Gastrocnemius medialis (tissue), 4 donors: ENCODE measurements around the gene NME2. TPM values are rescaled to one million over a fixed set of nuclear protein-coding genes. Genes with fewer than 3 reads are reported as not detected.
"Not testable (repeated sequence)": the region's sequence is repeated elsewhere in the genome, so short reads cannot be mapped to it uniquely, and the experiment has no call there.

Experiments used
- ATAC-seq, 2 donors: fragments of 150-250 bp; one replicate each; pipeline ENCODE4 v1.9.1; 2016
- DNase-seq, 2 donors: peaks; one replicate each; pipeline ENCODE4 v3.0.0-alpha.2; 2019
- H3K27ac ChIP-seq, 4 donors: fragments of 200-600 bp; sonication (generic); 1 replicate in 1 of 4; 2 replicates in 3 of 4; pipeline ENCODE4 v1.5.1; 2016 to 2018; ENCODE audit warnings: mild to moderate bottlenecking in 2 of 4, moderate library complexity in 1 of 4
- H3K27me3 ChIP-seq, 3 donors: fragments of 200-600 bp; sonication (generic) in 2 of 3; 1 replicate in 1 of 3; 2 replicates in 2 of 3; pipeline versions ENCODE4 v1.5.1 to v1.6.0; 2016 to 2019; ENCODE audit warnings: mild to moderate bottlenecking in 1 of 3, moderate library complexity in 1 of 3
- H3K36me3 ChIP-seq, 2 donors: fragments of 200-600 bp; sonication (generic) in 1 of 2; one replicate each; pipeline ENCODE4 v1.5.1; 2017 to 2018
- H3K4me1 ChIP-seq, 2 donors: fragments of 200-600 bp; sonication (generic) in 1 of 2; one replicate each; pipeline ENCODE4 v1.5.1; 2016 to 2017; ENCODE audit warnings: mild to moderate bottlenecking in 2 of 2
- H3K4me3 ChIP-seq, 4 donors: fragments of 200-600 bp; sonication (generic) in 3 of 4; 1 replicate in 1 of 4; 2 replicates in 3 of 4; pipeline ENCODE4 v1.5.1; 2016 to 2019; ENCODE audit warnings: mild to moderate bottlenecking in 2 of 4
- H3K9me3 ChIP-seq, 3 donors: fragments of 200-600 bp; sonication (generic) in 2 of 3; 1 replicate in 1 of 3; 2 replicates in 2 of 3; pipeline ENCODE4 v1.5.1; 2016 to 2019
- CTCF ChIP-seq, 5 experiments: fragments of 450-650 bp in 3 of 5; fragments of 200-600 bp in 2 of 5; sonication (generic) in 2 of 5; IDR thresholded peaks in 4 of 5; conservative IDR thresholded peaks in 1 of 5; 1 replicate in 4 of 5; 2 replicates in 1 of 5; pipeline ENCODE4 v1.5.1; 2016 to 2019; ENCODE audit warnings: antibody characterized with exemption in 5 of 5, mild to moderate bottlenecking in 3 of 5, moderate library complexity in 3 of 5
- POLR2A ChIP-seq, 2 donors: fragments of 450-650 bp; IDR thresholded peaks; one replicate each; pipeline ENCODE4 v1.6.1; 2017; ENCODE audit warnings: antibody characterized with exemption in 2 of 2, mild to moderate bottlenecking in 2 of 2, moderate library complexity in 2 of 2
- in situ Hi-C, 4 donors: fragments of 200-750 bp; cut with MboI; loops; one replicate each; pipeline versions ENCODE4 v1.15.0 to v1.8.0; 2017; ENCODE audit warnings: low sequenced_read_pairs in 4 of 4
- intact Hi-C: fragments of 100-400 bp; cut with DNase I; formaldehyde crosslinking; loops from one replicate; pipeline ENCODE4 v1.15.1; 2023; ENCODE audit warnings: low total_unique reads
- total RNA-seq, 4 donors: library from RNA; depleted of rRNA; stranded (reverse); fragments of >200 nt; gene quantifications; one replicate each; pipeline versions ENCODE4 v1.1.0 to v1.2.3, GENCODE V29; 2016

NME2 gene
- total RNA-seq, 4 donors from 2014 or later, result 412 to 666 (median 508) TPM

- Histone ChIP-seq H3K27ac (peak overlapping the region; percentile 93 to 100 (median 98)), H3K27me3 (no peaks in the 10 kb centered on the region), H3K4me1 (peaks cover 4 to 16% of the 10 kb centered on the region in 2 donors), H3K4me3 (peak overlapping the region; percentile 80 to 97 (median 88)), H3K9me3 (no peaks in the 10 kb centered on the region), H3K36me3 (peaks cover 0 to 60% of the 10 kb centered on the region in 2 donors)
- DNase-seq (no peak), ATAC-seq (no peak)
- TF ChIP-seq POLR2A (IDR thresholded peaks at IDR 0.05), result no peak
- TF ChIP-seq CTCF (IDR thresholded peaks at IDR 0.05 in 4 of 5, conservative IDR thresholded peaks at IDR 0.05 in 1 of 5), result no peak
- intact Hi-C loops (loop anchor here (1.0 to 2.0 kb wide), 2 partner anchors 12 to 95 kb away; partner anchors contain the start of genes MBTD1, NME1 and UTP18), in situ Hi-C loops (loop anchor here in 2 of 4 donors (25.0 kb wide), 1 partner anchor 303 kb away; the partner anchor contains the start of gene TOB1 (in 2 of the 2))
These were observed 472 bp upstream of the NME2 start for GRCh38 chr17:51165680-51166197.

GRCh38 chr17:51166987-51167931 is 1.0 kb downstream of the NME2 start:
- ATAC-seq (peak; percentile 39 to 49), DNase-seq (peak; percentile 19 to 59)
- Histone ChIP-seq H3K9me3 (no peaks in the 10 kb centered on the region), H3K4me3 (peak overlapping the region; percentile 80 to 97 (median 88)), H3K4me1 (peaks cover 4 to 16% of the 10 kb centered on the region in 2 donors), H3K27me3 (no peaks in the 10 kb centered on the region), H3K36me3 (peaks cover 0 to 61% of the 10 kb centered on the region in 2 donors), H3K27ac (peak overlapping the region; percentile 93 to 100 (median 98))
- in situ Hi-C loops (loop anchor here in 2 of 4 donors (25.0 kb wide), 1 partner anchor 305 kb away; the partner anchor contains the start of gene TOB1 (in 2 of the 2)), intact Hi-C loops (loop anchor here (1.0 to 2.0 kb wide), 2 partner anchors 14 to 94 kb away; partner anchors contain the start of genes MBTD1, NME1 and UTP18)
- TF ChIP-seq POLR2A (IDR thresholded peaks at IDR 0.05) (no peak), CTCF (IDR thresholded peaks at IDR 0.05 in 4 of 5, conservative IDR thresholded peaks at IDR 0.05 in 1 of 5) (peak; percentile 45 to 78 (median 71))

GRCh38 chr17:51169340-51169739 is 3.1 kb downstream of the NME2 start:
- H3K4me1 ChIP-seq, result peaks cover 4 to 16% of the 10 kb centered on the region in 2 donors
- DNase-seq (no peak), ATAC-seq (no peak)
- in situ Hi-C loops, result loop anchor here in 2 of 4 donors (25.0 kb wide), 1 partner anchor 307 kb away; the partner anchor contains the start of gene TOB1 (in 2 of the 2)
- no peak overlapping the region for H3K4me3 ChIP-seq
- intact Hi-C loops, result no loop called here
- H3K9me3 ChIP-seq, result no peaks in the 10 kb centered on the region
- TF ChIP-seq CTCF (IDR thresholded peaks at IDR 0.05 in 4 of 5, conservative IDR thresholded peaks at IDR 0.05 in 1 of 5) (no peak), POLR2A (IDR thresholded peaks at IDR 0.05) (no peak)
- H3K36me3 ChIP-seq, result peaks cover 0 to 47% of the 10 kb centered on the region in 2 donors
- no peaks in the 10 kb centered on the region for H3K27me3 ChIP-seq
- H3K27ac ChIP-seq, result no peak overlapping the region

GRCh38 chr17:51170736-51171135 is 4.5 kb downstream of the NME2 start:
- Histone ChIP-seq H3K27ac (no peak overlapping the region), H3K4me3 (no peak overlapping the region), H3K36me3 (peaks cover 0 to 55% of the 10 kb centered on the region in 2 donors), H3K27me3 (no peaks in the 10 kb centered on the region), H3K9me3 (no peaks in the 10 kb centered on the region), H3K4me1 (peaks cover 0 to 10% of the 10 kb centered on the region in 2 donors)
- no peak for TF ChIP-seq POLR2A (IDR thresholded peaks at IDR 0.05)
- TF ChIP-seq CTCF (IDR thresholded peaks at IDR 0.05 in 4 of 5, conservative IDR thresholded peaks at IDR 0.05 in 1 of 5), result no peak
- intact Hi-C loops (no loop called here), in situ Hi-C loops (loop anchor here in 2 of 4 donors (25.0 kb wide), 1 partner anchor 308 kb away; the partner anchor contains the start of gene TOB1 (in 2 of the 2))
- ATAC-seq, result no peak
- DNase-seq, result no peak

GRCh38 chr17:51172030-51172429 is 5.8 kb downstream of the NME2 start:
- H3K27me3 ChIP-seq, H3K4me1 ChIP-seq, H3K27ac ChIP-seq, H3K9me3 ChIP-seq, ATAC-seq, intact Hi-C loops, H3K4me3 ChIP-seq, DNase-seq: not testable (repeated sequence)
- peaks cover 0 to 56% of the 10 kb centered on the region in 2 donors for H3K36me3 ChIP-seq
- in situ Hi-C loops, result loop anchor here in 2 of 4 donors (25.0 kb wide), 1 partner anchor 310 kb away; the partner anchor contains the start of gene TOB1 (in 2 of the 2)
